A549 (cell line): Measurements from ENCODE around the gene CCDC85C. TPM values are rescaled to one million over a fixed set of nuclear protein-coding genes. Genes with fewer than 3 reads are reported as not detected.
A peak's percentile ranks its signal among the peaks of the same experiment; 100 is the strongest.

Experiments used
- ATAC-seq, 2 experiments: fragments of 200-7000 bp in 1 of 2; fragments of >200 bp in 1 of 2; cut with Nextera tagmentation in 1 of 2; cut with Tn5 transposase in 1 of 2; 3 replicates each; pipeline versions ENCODE4 v1.8.0 to v1.9.1; 2018 to 2020; ENCODE audit warnings: mild to moderate bottlenecking in 1 of 2, moderate library complexity in 1 of 2
- CTCF ChIA-PET: fragments of 300-600 bp; sonication (Branson Sonifier 250); formaldehyde crosslinking; extraction: SDS; loops from one replicate; lab custom pipeline; 2021; ENCODE audit warnings: antibody characterized with exemption, inconsistent platforms; lab: Yijun Ruan, JAX
- POLR2A ChIA-PET: fragments of 350-600 bp; formaldehyde crosslinking; extraction: SDS; loops from one replicate; lab custom pipeline; 2021; ENCODE audit warnings: antibody characterized with exemption, inconsistent platforms; lab: Yijun Ruan, JAX
- DNase-seq, 2 experiments: peaks; one replicate each; pipeline versions ENCODE4 v3.0.0 to v3.0.0-alpha.2; 2011 to 2016; ENCODE audit warnings: low read depth in 1 of 2, low spot score in 1 of 2
- FAIRE-seq: peaks from 2 replicates; lab custom pipeline; 2011; peaks lifted over from hg19 to GRCh38; lab: Jason Lieb, UNC
- H3K27ac ChIP-seq, 2 experiments: fragments of >200 bp; sonication (Bioruptor Twin); formaldehyde crosslinking; 3 replicates each; pipeline ENCODE4 v1.5.1; 2016 to 2017
- H3K4me1 ChIP-seq: fragments of >200 bp; sonication (Bioruptor Twin); formaldehyde crosslinking; 3 replicates; pipeline ENCODE4 v1.6.1; 2016
- H3K4me2 ChIP-seq: fragments of >200 bp; sonication (Bioruptor Twin); formaldehyde crosslinking; 3 replicates; pipeline ENCODE4 v1.6.1; 2016
- H3K4me3 ChIP-seq: fragments of >200 bp; sonication (Bioruptor Twin); formaldehyde crosslinking; 3 replicates; pipeline ENCODE4 v1.5.1; 2016
- H3K9me3 ChIP-seq: fragments of >200 bp; sonication (Bioruptor Twin); formaldehyde crosslinking; 3 replicates; pipeline ENCODE4 v1.6.1; 2016
- BCL3 ChIP-seq: fragments of >200 bp; sonication (Bioruptor Twin); formaldehyde crosslinking; IDR thresholded peaks from 3 replicates; pipeline ENCODE4 v1.6.1; 2016
- BHLHE40 ChIP-seq: IDR thresholded peaks from 2 replicates; pipeline ENCODE4 v1.6.1; 2012; ENCODE audit warnings: low read depth, low read length, inconsistent platforms
- CEBPB ChIP-seq, 2 experiments: fragments of >200 bp in 1 of 2; sonication (Bioruptor Twin) in 1 of 2; formaldehyde crosslinking in 1 of 2; IDR thresholded peaks; 2 replicates each; pipeline ENCODE4 v1.6.1; 2012 to 2016
- CHD2 ChIP-seq: fragments of 150-350 bp; IDR thresholded peaks from 2 replicates; pipeline ENCODE4 v1.6.1; 2014; ENCODE audit warnings: low read length; ENCODE audit not compliant: partially characterized antibody
- CTCF ChIP-seq: fragments of >200 bp; sonication (Bioruptor Twin); formaldehyde crosslinking; IDR thresholded peaks from 3 replicates; pipeline ENCODE4 v1.5.1; 2016
- E2F6 ChIP-seq: IDR thresholded peaks from 2 replicates; pipeline ENCODE4 v1.6.1; 2012; ENCODE audit warnings: low read depth, borderline replicate concordance
- EHF ChIP-seq: fragments of 250-450 bp; sonication (Bioruptor Pico); IDR thresholded peaks from 2 replicates; pipeline ENCODE4 v1.5.0; 2020; ENCODE audit warnings: mild to moderate bottlenecking
- EHMT2 ChIP-seq: fragments of 200-600 bp; sonication (generic); IDR thresholded peaks from 2 replicates; pipeline ENCODE4 v1.6.1; 2016; ENCODE audit warnings: antibody characterized with exemption, low read depth, mild to moderate bottlenecking, moderate library complexity
- ELK1 ChIP-seq: fragments of 150-350 bp; IDR thresholded peaks from 2 replicates; pipeline ENCODE4 v1.6.1; 2014; ENCODE audit warnings: low read depth, mild to moderate bottlenecking, low read length
- EP300 ChIP-seq, 2 experiments: fragments of >200 bp; sonication (Bioruptor Twin); formaldehyde crosslinking; IDR thresholded peaks; 2 replicates in 1 of 2; 3 replicates in 1 of 2; pipeline ENCODE4 v1.6.1; 2016 to 2017
- ESRRA ChIP-seq: fragments of 150-350 bp; IDR thresholded peaks from 2 replicates; pipeline ENCODE4 v1.6.1; 2014; ENCODE audit warnings: mild to moderate bottlenecking, low read length, borderline replicate concordance
- FOSL2 ChIP-seq, 2 experiments: fragments of 450-650 bp in 1 of 2; fragments of >200 bp in 1 of 2; sonication (Bioruptor Twin) in 1 of 2; formaldehyde crosslinking; IDR thresholded peaks; 2 replicates each; pipeline versions ENCODE4 v1.5.0 to v1.6.1; 2016 to 2020; ENCODE audit warnings: mild to moderate bottlenecking in 1 of 2, moderate library complexity in 1 of 2
- HEYL ChIP-seq: fragments of 250-450 bp; sonication (Bioruptor Pico); IDR thresholded peaks from 2 replicates; pipeline ENCODE4 v1.8.0; 2021; ENCODE audit warnings: mild to moderate bottlenecking, moderate library complexity
- MAZ ChIP-seq: fragments of 150-350 bp; IDR thresholded peaks from 2 replicates; pipeline ENCODE4 v1.6.1; 2014; ENCODE audit warnings: antibody characterized with exemption, low read depth, low read length, borderline replicate concordance
- NPAS2 ChIP-seq: fragments of 250-450 bp; sonication (Bioruptor Pico); IDR thresholded peaks from 2 replicates; pipeline ENCODE4 v1.8.0; 2022; ENCODE audit warnings: mild to moderate bottlenecking, moderate library complexity, borderline replicate concordance
- PBX3 ChIP-seq: IDR thresholded peaks from 2 replicates; pipeline ENCODE4 v1.6.1; 2012
- PHF8 ChIP-seq: fragments of 200-600 bp; sonication (generic); IDR thresholded peaks from 2 replicates; pipeline ENCODE4 v1.6.1; 2016; ENCODE audit warnings: low read depth, mild to moderate bottlenecking, antibody characterized with exemption, moderate library complexity, borderline replicate concordance
- POLR2A ChIP-seq: IDR thresholded peaks from 2 replicates; pipeline ENCODE4 v1.6.1; 2012; ENCODE audit warnings: mild to moderate bottlenecking, low read length
- POLR2AphosphoS2 ChIP-seq: conservative IDR thresholded peaks from 2 replicates; pipeline ENCODE4 v1.6.1; 2012; ENCODE audit warnings: low read length, improper control_type of control experiment, inconsistent platforms
- RARB ChIP-seq: fragments of 250-450 bp; sonication (Bioruptor Pico); IDR thresholded peaks from 2 replicates; pipeline ENCODE4 v1.8.0; 2021; ENCODE audit warnings: mild to moderate bottlenecking, moderate library complexity
- RCOR1 ChIP-seq: fragments of 150-350 bp; IDR thresholded peaks from 2 replicates; pipeline ENCODE4 v1.6.1; 2014; ENCODE audit warnings: antibody characterized with exemption, low read length, low read depth
- RNF2 ChIP-seq: fragments of 200-600 bp; sonication (generic); IDR thresholded peaks from 2 replicates; pipeline ENCODE4 v1.6.1; 2016; ENCODE audit warnings: low read depth, mild to moderate bottlenecking, antibody characterized with exemption, moderate library complexity, borderline replicate concordance
- SREBF2 ChIP-seq: fragments of 450-650 bp; IDR thresholded peaks from 2 replicates; pipeline ENCODE4 v1.6.1; 2014; ENCODE audit warnings: mild to moderate bottlenecking, moderate library complexity
- TP53 ChIP-seq: fragments of 250-450 bp; sonication (Bioruptor Pico); IDR thresholded peaks from 2 replicates; pipeline ENCODE4 v1.5.0; 2021; ENCODE audit warnings: mild to moderate bottlenecking, moderate library complexity
- ZC3H11A ChIP-seq: fragments of 450-650 bp; IDR thresholded peaks from 2 replicates; pipeline ENCODE4 v1.6.1; 2014; ENCODE audit warnings: antibody characterized with exemption, mild to moderate bottlenecking
- ZFP36 ChIP-seq: fragments of 450-650 bp; IDR thresholded peaks from 2 replicates; pipeline ENCODE4 v1.6.1; 2014; ENCODE audit warnings: borderline replicate concordance; ENCODE audit not compliant: partially characterized antibody
- ZSCAN20 ChIP-seq: fragments of 250-450 bp; sonication (Bioruptor Pico); IDR thresholded peaks from 2 replicates; pipeline ENCODE4 v1.8.0; 2022; ENCODE audit warnings: mild to moderate bottlenecking, moderate library complexity
- WGBS: methylation state at CpG from one replicate; pipeline ENCODE4 v1.1.6; 2017; ENCODE audit errors: missing lambda C conversion rate; 5-methylcytosine and 5-hydroxymethylcytosine counted together
- polyA plus RNA-seq, 4 experiments: library from polyadenylated mRNA; depleted of rRNA in 3 of 4; stranded (reverse); fragments of >200 nt; fragmentation: RNase III in 1 of 4; extraction: RNeasy Plus Mini Kit Qiagen cat#74134 plus additional on column Dnase treatment in 1 of 4; gene quantifications; 2 replicates in 3 of 4; 3 replicates in 1 of 4; pipeline ENCODE4 v1.2.3, GENCODE V29; 2011 to 2017

CCDC85C gene
- polyA plus RNA-seq, 2 of the 4 experiments (the other 2 are of a cell fraction) = 11.4 to 31.4 TPM

DNA sequence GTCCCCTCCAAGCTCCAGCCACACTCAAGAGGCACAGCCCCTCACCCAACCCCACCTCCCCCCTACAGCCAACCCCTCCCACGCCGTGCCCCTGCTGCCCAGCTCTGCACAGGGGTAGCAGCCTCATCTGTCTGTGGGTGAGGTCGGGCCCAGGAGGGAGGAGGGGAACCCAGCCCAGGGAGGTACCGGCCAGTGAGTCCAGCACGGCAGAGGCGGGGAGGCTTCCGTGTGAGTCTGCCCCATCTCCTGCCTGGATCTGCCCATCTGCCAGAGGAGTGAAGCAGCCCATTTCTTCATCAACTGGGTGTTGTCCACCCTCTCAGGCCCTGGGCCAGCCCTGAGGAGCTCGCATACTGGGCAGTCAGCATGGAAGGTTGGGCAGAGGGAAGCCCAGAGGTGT lies 68.6 kb downstream of the CCDC85C start:
- no peak for FAIRE-seq
- Histone ChIP-seq H3K27ac (peak overlapping the region in 1 of 2 experiments; percentile 92; a peak in 3 of 6 replicates), H3K9me3 (no peaks in the 10 kb centered on the region), H3K4me2 (no peak overlapping the region), H3K4me3 (no peak overlapping the region), H3K4me1 (peaks cover 49% of the 10 kb centered on the region)
- no peak for TF ChIP-seq CEBPB (IDR thresholded peaks at IDR 0.05)
- TF ChIP-seq POLR2A = no peak
- no peak for TF ChIP-seq SREBF2
- no peak for TF ChIP-seq BCL3
- TF ChIP-seq EHF = no peak
- no peak for TF ChIP-seq POLR2AphosphoS2
- no peak for TF ChIP-seq NPAS2 (CRISPR knock-in tag)
- no peak for TF ChIP-seq ZFP36
- no peak for TF ChIP-seq PHF8
- TF ChIP-seq E2F6 = no peak
- TF ChIP-seq HEYL (CRISPR knock-in tag) = no peak
- no peak for TF ChIP-seq RCOR1
- TF ChIP-seq FOSL2 (IDR thresholded peaks at IDR 0.05) = no peak
- no peak for TF ChIP-seq FOSL2 (CRISPR knock-in tag; IDR thresholded peaks at IDR 0.05)
- ChIA-PET POLR2A (no interaction called here), CTCF (interaction anchor here (0.8 to 4.1 kb wide), 8 partner anchors 12 to 94 kb away, joined by 3 to 18 read pairs (median 4); no protein-coding TSS in a partner anchor)
- no peak for DNase-seq
- 88% methylated on average over 4 of the region's 8 CpGs for WGBS
- no peak for ATAC-seq

- no peak for DNase-seq
- Histone ChIP-seq H3K4me3 (no peak overlapping the region), H3K4me1 (peaks cover 49% of the 10 kb centered on the region), H3K9me3 (no peaks in the 10 kb centered on the region), H3K4me2 (no peak overlapping the region), H3K27ac (peak overlapping the region in 1 of 2 experiments; percentile 92; a peak in 2 of 6 replicates)
- 77% methylated on average over 13 of the region's 13 CpGs for WGBS
- ATAC-seq = peak in 1 of 2 experiments; percentile 2; a peak in 1 of 6 replicates
- CTCF ChIA-PET = interaction anchor here (1.1 to 4.1 kb wide), 8 partner anchors 9 to 95 kb away, joined by 3 to 18 read pairs (median 4); no protein-coding TSS in a partner anchor
- POLR2A ChIA-PET = no interaction called here
- FAIRE-seq = no peak
- TF ChIP-seq RCOR1 (no peak), FOSL2 (IDR thresholded peaks at IDR 0.05) (no peak), FOSL2 (CRISPR knock-in tag; IDR thresholded peaks at IDR 0.05) (no peak), ZC3H11A (no peak), TP53 (CRISPR knock-in tag) (no peak), ZFP36 (no peak), CTCF (no peak), PBX3 (no peak), RNF2 (no peak), EP300 (IDR thresholded peaks at IDR 0.05) (no peak), EHF (no peak), BHLHE40 (no peak), ELK1 (no peak), POLR2AphosphoS2 (no peak), ESRRA (no peak), ZSCAN20 (CRISPR knock-in tag) (no peak), MAZ (no peak), EHMT2 (no peak), RARB (no peak), POLR2A (no peak), CHD2 (no peak)
Measured at GRCh38 chr14:99534863-99535262, 69.1 kb downstream of the CCDC85C start.
